Left kidney (tissue), 1 donor: ENCODE measurements around the gene ZNF518B. TPM values are rescaled to one million over a fixed set of nuclear protein-coding genes. Genes with fewer than 3 reads are reported as not detected.

ENCODE experiments used
- polyA plus RNA-seq: library from polyadenylated mRNA; unstranded; fragments of 120-200 nt; gene quantifications from one replicate; pipeline ENCODE4 v1.2.1, GENCODE V29; 2013; ENCODE audit not compliant: insufficient read length

Gene ZNF518B
- polyA plus RNA-seq, 1 donor, result 32.7 TPM

Other genes starting within 250 kb of the ZNF518B start
- 0.91 TPM for gene CLNK, start 227.3 kb upstream of the ZNF518B start, polyA plus RNA-seq